H1 (cell line): Measurements from ENCODE around the gene NRM.
"Not testable (repeated sequence)": the region's sequence is repeated elsewhere in the genome, so short reads cannot be mapped to it uniquely, and the experiment has no call there.

Experiments used
- KDM1A ChIP-seq: fragments of 200-600, 300-600 bp; sonication (generic); IDR thresholded peaks from 2 replicates; pipeline ENCODE4 v1.7.1; 2016; ENCODE audit warnings: mild to moderate bottlenecking, low read length, borderline replicate concordance
- SAP30 ChIP-seq: fragments of 300-600 bp; sonication (generic); IDR thresholded peaks from 2 replicates; pipeline ENCODE4 v1.7.1; 2012; ENCODE audit warnings: low read length, moderate library complexity, mild to moderate bottlenecking, inconsistent platforms; ENCODE audit not compliant: insufficient read depth, insufficient replicate concordance
- TF ChIP-seq, protein P1 (sequence below), 3 experiments: IDR thresholded peaks; 1 replicate in 2 of 3; 2 replicates in 1 of 3; pipeline versions ENCODE4 v1.5.1 to v1.6.1; 2011; ENCODE audit warnings: low read length in 3 of 3, mild to moderate bottlenecking in 3 of 3, inconsistent platforms in 2 of 3, low read depth in 1 of 3, moderate library complexity in 1 of 3; ENCODE audit not compliant: insufficient read depth in 1 of 3; ENCODE audit errors: control extremely low read depth in 1 of 3

DNA sequence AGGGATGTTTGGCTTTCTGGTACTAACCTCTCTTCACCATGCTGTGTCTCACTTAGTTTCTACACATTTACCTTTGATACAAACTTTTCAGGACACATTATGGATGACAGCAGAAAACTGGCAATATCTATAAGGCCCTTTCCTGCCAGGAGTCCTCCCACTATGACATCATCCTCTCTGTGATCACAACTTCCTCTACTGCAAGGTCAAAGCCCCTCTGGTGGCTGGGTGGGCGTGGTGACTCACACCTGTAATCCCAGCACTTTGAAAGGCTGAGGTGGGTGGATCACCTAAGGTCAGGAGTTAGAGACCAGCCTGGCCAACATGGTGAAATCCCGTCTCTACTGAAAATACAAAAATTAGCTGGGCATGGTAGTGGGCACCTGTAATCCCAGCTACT is 24.5 kb downstream of the NRM start:
- TF ChIP-seq SAP30, KDM1A: not testable (repeated sequence)
- TF ChIP-seq, protein P1, sequence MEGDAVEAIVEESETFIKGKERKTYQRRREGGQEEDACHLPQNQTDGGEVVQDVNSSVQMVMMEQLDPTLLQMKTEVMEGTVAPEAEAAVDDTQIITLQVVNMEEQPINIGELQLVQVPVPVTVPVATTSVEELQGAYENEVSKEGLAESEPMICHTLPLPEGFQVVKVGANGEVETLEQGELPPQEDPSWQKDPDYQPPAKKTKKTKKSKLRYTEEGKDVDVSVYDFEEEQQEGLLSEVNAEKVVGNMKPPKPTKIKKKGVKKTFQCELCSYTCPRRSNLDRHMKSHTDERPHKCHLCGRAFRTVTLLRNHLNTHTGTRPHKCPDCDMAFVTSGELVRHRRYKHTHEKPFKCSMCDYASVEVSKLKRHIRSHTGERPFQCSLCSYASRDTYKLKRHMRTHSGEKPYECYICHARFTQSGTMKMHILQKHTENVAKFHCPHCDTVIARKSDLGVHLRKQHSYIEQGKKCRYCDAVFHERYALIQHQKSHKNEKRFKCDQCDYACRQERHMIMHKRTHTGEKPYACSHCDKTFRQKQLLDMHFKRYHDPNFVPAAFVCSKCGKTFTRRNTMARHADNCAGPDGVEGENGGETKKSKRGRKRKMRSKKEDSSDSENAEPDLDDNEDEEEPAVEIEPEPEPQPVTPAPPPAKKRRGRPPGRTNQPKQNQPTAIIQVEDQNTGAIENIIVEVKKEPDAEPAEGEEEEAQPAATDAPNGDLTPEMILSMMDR (IDR thresholded peaks at IDR 0.05; ENCODE audit: control extremely low read depth in 1 of 3, insufficient read depth in 1 of 3, low read depth in 1 of 3, low read length in 3 of 3) = not testable (repeated sequence)
